ENCODE measurements around the gene APRT. TPM values are rescaled to one million over a fixed set of nuclear protein-coding genes. Genes with fewer than 3 reads are reported as not detected.

Gene APRT
- total RNA-seq, 4 donors from 2014 or later, result 56.2 to 78.7 (median 62.4) TPM

GRCh38 chr16:88854306-88855111 lies 42.8 kb upstream of the APRT start:
- Histone ChIP-seq H3K36me3 (peaks cover 0 to 16% of the 10 kb centered on the region in 2 donors), H3K27me3 (no peaks in the 10 kb centered on the region), H3K9me3 (no peaks in the 10 kb centered on the region), H3K27ac (no peak overlapping the region), H3K4me1 (peaks cover 16 to 17% of the 10 kb centered on the region in 2 donors), H3K4me3 (no peak overlapping the region)
- intact Hi-C loops (cut with DNase I; ENCODE audit: low total_unique reads), result loop anchor here (10.0 kb wide), 2 partner anchors 50 to 150 kb away; partner anchors contain the start of genes CTU2 and RNF166
- ATAC-seq (no peak), DNase-seq (no peak)
- in situ Hi-C loops (cut with MboI; ENCODE audit: low sequenced_read_pairs in 4 of 4), result loop anchor here in 1 of 4 donors (25.0 kb wide), 1 partner anchor 358 kb away; the partner anchor contains the start of genes SLC22A31 and ZNF778
- TF ChIP-seq CTCF (IDR thresholded peaks at IDR 0.05 in 4 of 5, conservative IDR thresholded peaks at IDR 0.05 in 1 of 5) (no peak), POLR2A (IDR thresholded peaks at IDR 0.05) (no peak)

- in situ Hi-C loops (cut with MboI; ENCODE audit: low sequenced_read_pairs in 4 of 4) (loop anchor here in 1 of 4 donors (25.0 kb wide), 1 partner anchor 359 kb away; the partner anchor contains the start of genes SLC22A31 and ZNF778), intact Hi-C loops (cut with DNase I; ENCODE audit: low total_unique reads) (loop anchor here (10.0 kb wide), 2 partner anchors 51 to 149 kb away; partner anchors contain the start of genes CTU2 and RNF166)
- H3K36me3 ChIP-seq, result peaks cover 0 to 6% of the 10 kb centered on the region in 2 donors
- H3K4me1 ChIP-seq, result peaks cover 15 to 17% of the 10 kb centered on the region in 2 donors
- DNase-seq, result no peak
- TF ChIP-seq POLR2A (IDR thresholded peaks at IDR 0.05) (no peak), CTCF (IDR thresholded peaks at IDR 0.05 in 4 of 5, conservative IDR thresholded peaks at IDR 0.05 in 1 of 5) (no peak)
- H3K27me3 ChIP-seq, result no peaks in the 10 kb centered on the region
- H3K4me3 ChIP-seq, result no peak overlapping the region
- ATAC-seq, result no peak
- H3K27ac ChIP-seq, result no peak overlapping the region
- H3K9me3 ChIP-seq, result no peaks in the 10 kb centered on the region
Measured at GRCh38 chr16:88853325-88853941, 41.7 kb upstream of the APRT start.

DNA sequence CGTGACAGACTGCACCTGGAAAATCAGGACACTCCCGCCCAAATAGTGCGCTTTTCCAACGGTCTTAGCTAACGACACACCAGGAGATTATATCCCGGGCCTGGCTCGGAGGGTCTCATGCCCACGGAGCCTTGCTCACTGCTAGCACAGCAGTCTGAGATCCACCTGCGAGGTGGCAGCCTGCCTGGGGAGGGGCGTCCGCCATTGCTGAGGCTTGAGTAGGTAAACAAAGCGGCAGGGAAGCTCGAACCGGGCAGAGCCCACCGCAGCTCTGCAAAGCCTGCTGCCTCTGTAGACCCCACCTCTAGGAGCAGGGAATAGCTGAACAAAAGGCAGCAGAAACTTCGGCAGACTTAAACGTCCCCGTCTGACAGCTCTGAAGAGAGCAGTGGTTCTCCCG lies 39.9 kb upstream of the APRT start:
- intact Hi-C loops (cut with DNase I; ENCODE audit: low total_unique reads) (loop anchor here (10.0 kb wide), 2 partner anchors 53 to 147 kb away; partner anchors contain the start of genes CTU2 and RNF166), in situ Hi-C loops (cut with MboI; ENCODE audit: low sequenced_read_pairs in 4 of 4) (loop anchor here in 1 of 4 donors (25.0 kb wide), 1 partner anchor 361 kb away; the partner anchor contains the start of genes SLC22A31 and ZNF778)
- Histone ChIP-seq H3K27me3 (no peaks in the 10 kb centered on the region), H3K4me1 (peaks cover 7% of the 10 kb centered on the region in 2 donors), H3K36me3 (peaks cover 0 to 6% of the 10 kb centered on the region in 2 donors), H3K9me3 (no peaks in the 10 kb centered on the region), H3K4me3 (no peak overlapping the region), H3K27ac (no peak overlapping the region)
- ATAC-seq, result no peak
- no peak for DNase-seq
- TF ChIP-seq CTCF (IDR thresholded peaks at IDR 0.05 in 4 of 5, conservative IDR thresholded peaks at IDR 0.05 in 1 of 5) (no peak), POLR2A (IDR thresholded peaks at IDR 0.05) (no peak)

- in situ Hi-C loops (cut with MboI; ENCODE audit: low sequenced_read_pairs in 4 of 4) (loop anchor here in 1 of 4 donors (25.0 kb wide), 1 partner anchor 362 kb away; the partner anchor contains the start of genes SLC22A31 and ZNF778), intact Hi-C loops (cut with DNase I; ENCODE audit: low total_unique reads) (loop anchor here (10.0 kb wide), 2 partner anchors 54 to 146 kb away; partner anchors contain the start of genes CTU2 and RNF166)
- Histone ChIP-seq H3K4me1 (peaks cover 0 to 1% of the 10 kb centered on the region in 2 donors), H3K27ac (no peak overlapping the region), H3K4me3 (no peak overlapping the region), H3K36me3 (peaks cover 0 to 6% of the 10 kb centered on the region in 2 donors), H3K9me3 (no peaks in the 10 kb centered on the region), H3K27me3 (no peaks in the 10 kb centered on the region)
- TF ChIP-seq CTCF (IDR thresholded peaks at IDR 0.05 in 4 of 5, conservative IDR thresholded peaks at IDR 0.05 in 1 of 5), result no peak
- TF ChIP-seq POLR2A (IDR thresholded peaks at IDR 0.05), result no peak
- ATAC-seq (no peak), DNase-seq (no peak)
Measured at GRCh38 chr16:88850531-88851199, 38.9 kb upstream of the APRT start.
